Germinal center (tissue), 1 donor: Measurements from ENCODE around the gene PPP2R5C.

ENCODE experiments used
- DNase-seq: peaks from one replicate; pipeline ENCODE4 v3.0.0; 2012; ENCODE audit warnings: mixed read lengths, low spot score

PPP2R5C gene

GRCh38 chr14:101887219-101887618 is 125.7 kb downstream of the PPP2R5C start:
- no peak for DNase-seq

- DNase-seq, result no peak
Measured at GRCh38 chr14:101888182-101888581, 126.7 kb downstream of the PPP2R5C start.

GRCh38 chr14:101889366-101889765 is 127.9 kb downstream of the PPP2R5C start:
- no peak for DNase-seq

- no peak for DNase-seq
Measured at GRCh38 chr14:101889898-101890297, 128.4 kb downstream of the PPP2R5C start.

- DNase-seq, result no peak
Measured at GRCh38 chr14:101891471-101891870, 130.0 kb downstream of the PPP2R5C start.

- DNase-seq, result no peak
Measured at GRCh38 chr14:101893759-101894158, 132.2 kb downstream of the PPP2R5C start.

GRCh38 chr14:101894365-101895081 is 133.0 kb downstream of the PPP2R5C start:
- no peak for DNase-seq

- DNase-seq, result no peak
Measured at GRCh38 chr14:101895256-101895655, 133.7 kb downstream of the PPP2R5C start.

- DNase-seq, result no peak
Measured at GRCh38 chr14:101897326-101897725, 135.8 kb downstream of the PPP2R5C start.

- DNase-seq, result no peak
Measured at GRCh38 chr14:101898416-101898815, 136.9 kb downstream of the PPP2R5C start.

- DNase-seq, result no peak
Measured at GRCh38 chr14:101899263-101899662, 137.8 kb downstream of the PPP2R5C start.

- DNase-seq, result no peak
Measured at GRCh38 chr14:101900253-101900652, 138.7 kb downstream of the PPP2R5C start.

GRCh38 chr14:101903111-101903561 is 141.6 kb downstream of the PPP2R5C start:
- DNase-seq, result no peak

- no peak for DNase-seq
Measured at GRCh38 chr14:101905614-101906013, 144.1 kb downstream of the PPP2R5C start.

- DNase-seq, result no peak
Measured at GRCh38 chr14:101906645-101907044, 145.1 kb downstream of the PPP2R5C start.

- no peak for DNase-seq
Measured at GRCh38 chr14:101907619-101908018, 146.1 kb downstream of the PPP2R5C start.

- no peak for DNase-seq
Measured at GRCh38 chr14:101908795-101909194, 147.3 kb downstream of the PPP2R5C start.

GRCh38 chr14:101909371-101910096 is 148.0 kb downstream of the PPP2R5C start:
- DNase-seq, result no peak

- DNase-seq, result no peak
Measured at GRCh38 chr14:101912841-101913240, 151.3 kb downstream of the PPP2R5C start.

GRCh38 chr14:101914083-101914482 is 152.6 kb downstream of the PPP2R5C start:
- DNase-seq, result no peak

GRCh38 chr14:101915871-101916815 is 154.6 kb downstream of the PPP2R5C start:
- DNase-seq, result no peak

GRCh38 chr14:101916816-101917412 is 155.4 kb downstream of the PPP2R5C start:
- no peak for DNase-seq
